HG02970 (cell line): ENCODE data around the gene OR2T27.
A peak's percentile ranks its signal among the peaks of the same experiment; 100 is the strongest.
"Not testable (repeated sequence)": the region's sequence is repeated elsewhere in the genome, so short reads cannot be mapped to it uniquely, and the experiment has no call there.

Source experiments
- ATAC-seq: cut with Tn5 transposase; IDR thresholded peaks from one replicate; pipeline ENCODE4 v1.9.1; 2021; ENCODE audit warnings: mild to moderate bottlenecking, moderate library complexity, moderate number of reproducible peaks; ENCODE audit not compliant: unreplicated experiment, low FRiP score

Gene OR2T27, protein sequence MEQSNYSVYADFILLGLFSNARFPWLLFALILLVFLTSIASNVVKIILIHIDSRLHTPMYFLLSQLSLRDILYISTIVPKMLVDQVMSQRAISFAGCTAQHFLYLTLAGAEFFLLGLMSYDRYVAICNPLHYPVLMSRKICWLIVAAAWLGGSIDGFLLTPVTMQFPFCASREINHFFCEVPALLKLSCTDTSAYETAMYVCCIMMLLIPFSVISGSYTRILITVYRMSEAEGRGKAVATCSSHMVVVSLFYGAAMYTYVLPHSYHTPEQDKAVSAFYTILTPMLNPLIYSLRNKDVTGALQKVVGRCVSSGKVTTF

GRCh38 chr1:248655354-248655753, at the start of gene OR2T27:
TSS of gene OR2T27 (minus strand) at chr1:248655528. CDS start at chr1:248650884, 4,644 bp downstream.
- ATAC-seq, result not testable (repeated sequence)

DNA sequence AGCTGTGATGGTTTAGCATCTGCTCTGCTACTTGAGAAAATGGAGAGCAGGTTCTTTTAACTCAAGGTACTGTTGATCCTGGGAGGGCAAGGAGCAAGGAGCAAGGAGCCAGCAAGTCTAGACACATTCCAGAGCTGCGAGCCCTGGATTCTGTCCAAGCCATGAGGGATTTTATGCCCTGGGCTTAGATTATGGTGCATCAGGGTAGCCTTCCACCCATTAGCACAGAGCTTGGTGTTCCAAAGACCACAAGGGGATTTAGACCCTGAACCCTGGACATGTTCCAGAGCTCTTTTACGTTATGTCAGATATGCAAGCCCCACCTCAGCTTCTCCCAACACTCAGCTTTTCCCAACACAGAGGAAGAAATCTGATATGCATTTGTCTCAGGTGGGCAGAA, 49.3 kb upstream of the OR2T27 start:
- no peak for ATAC-seq

DNA sequence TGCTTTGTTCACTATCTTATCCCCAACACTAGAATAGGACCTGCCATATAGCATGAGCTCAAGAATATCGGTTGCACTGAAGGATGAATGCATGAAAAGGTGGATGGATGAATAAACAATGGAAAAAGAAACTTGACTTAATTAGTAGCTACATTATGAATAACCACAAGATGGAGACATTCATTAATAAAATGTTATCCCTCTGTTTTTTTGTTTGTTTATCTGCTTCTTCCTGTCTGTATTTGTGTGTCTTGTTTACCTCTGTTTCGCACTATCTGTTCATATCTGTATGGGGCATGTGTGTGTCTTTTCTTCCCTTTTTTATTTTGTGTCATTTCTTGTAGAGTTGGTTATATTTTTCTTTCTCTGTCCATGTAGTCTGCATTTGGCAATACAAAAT, 48.3 kb upstream of the OR2T27 start:
- ATAC-seq, result no peak

GRCh38 chr1:248702714-248703113, 47.4 kb upstream of the OR2T27 start, which contains the start of gene OR14I1:
TSS of gene OR14I1 (minus strand) at chr1:248702766.
- no peak for ATAC-seq

DNA sequence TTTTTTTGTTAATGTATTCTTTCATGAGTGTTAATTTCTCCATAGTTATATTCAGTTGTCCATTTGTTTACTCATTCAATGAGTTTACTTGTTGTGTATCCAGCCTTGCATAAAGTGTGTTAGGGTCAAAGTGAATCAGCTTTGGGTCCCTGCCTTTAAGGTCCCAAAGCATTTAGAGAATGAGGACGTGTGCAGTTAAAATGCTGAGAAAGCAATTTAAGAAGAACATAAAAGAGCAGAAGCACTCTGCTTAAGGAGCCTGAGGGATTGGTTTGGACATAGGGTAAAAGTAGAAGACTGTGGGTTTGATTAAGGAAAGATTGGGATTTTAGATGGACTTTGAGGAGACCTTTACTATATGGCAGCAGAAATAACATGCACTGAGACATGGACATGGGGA, 43.8 kb upstream of the OR2T27 start:
- no peak for ATAC-seq

GRCh38 chr1:248697907-248698306, 42.6 kb upstream of the OR2T27 start:
- ATAC-seq, result no peak

- ATAC-seq, result no peak
Observed at GRCh38 chr1:248696774-248697173, 41.4 kb upstream of the OR2T27 start.

GRCh38 chr1:248696261-248696660, 40.9 kb upstream of the OR2T27 start:
- ATAC-seq, result no peak

GRCh38 chr1:248695451-248696132, 40.3 kb upstream of the OR2T27 start:
- no peak for ATAC-seq

GRCh38 chr1:248691567-248692155, 36.3 kb upstream of the OR2T27 start:
- no peak for ATAC-seq

GRCh38 chr1:248688527-248689298, 33.4 kb upstream of the OR2T27 start:
- ATAC-seq, result peak; percentile 82

GRCh38 chr1:248686815-248687214, 31.5 kb upstream of the OR2T27 start:
- no peak for ATAC-seq

- no peak for ATAC-seq
Observed at GRCh38 chr1:248681651-248682050, 26.3 kb upstream of the OR2T27 start.

- ATAC-seq, result no peak
Observed at GRCh38 chr1:248670003-248670402, 14.7 kb upstream of the OR2T27 start.

DNA sequence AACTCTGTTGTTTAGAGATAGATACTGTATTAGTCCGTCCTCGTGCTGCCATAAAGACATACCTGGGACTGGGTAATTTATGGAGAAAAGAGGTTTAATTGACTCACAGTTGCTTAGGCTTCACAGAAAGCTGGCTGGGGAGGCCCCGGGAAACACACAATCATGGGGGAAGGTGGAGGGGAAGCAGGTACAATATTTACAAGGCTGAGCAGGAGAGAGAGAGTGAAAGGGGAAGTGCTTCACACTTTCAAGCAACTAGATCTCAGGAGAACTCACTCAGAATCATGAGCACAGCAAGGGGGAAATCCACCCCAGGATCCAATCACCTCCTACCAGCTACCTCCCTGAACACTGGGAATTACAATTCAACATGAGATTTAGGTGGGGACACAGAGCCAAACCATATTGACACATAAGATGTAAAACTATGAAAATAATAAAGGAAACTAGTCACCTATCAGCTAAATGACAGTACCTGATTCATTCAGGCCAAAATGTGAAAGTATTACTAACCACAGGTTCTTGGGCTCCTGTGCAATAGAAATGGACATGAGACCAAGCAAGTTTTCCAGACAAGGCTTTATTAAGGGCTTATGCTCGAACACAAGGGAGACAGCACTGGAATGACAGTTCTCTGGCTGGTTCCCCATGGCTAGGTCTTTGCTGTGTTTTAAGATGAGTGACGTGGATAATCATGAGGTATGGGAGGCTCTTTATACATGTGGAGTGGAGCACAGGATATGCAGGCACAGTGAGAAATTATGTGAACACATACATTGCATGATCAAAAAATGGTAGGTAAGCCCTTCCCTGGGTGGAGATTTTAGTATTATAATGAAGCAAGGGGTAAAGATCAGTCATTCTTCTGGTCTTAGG, 8.4 kb upstream of the OR2T27 start:
- ATAC-seq, result peak; percentile 91

- not testable (repeated sequence) for ATAC-seq
Observed at GRCh38 chr1:248656797-248657196, 1.5 kb upstream of the OR2T27 start.

DNA sequence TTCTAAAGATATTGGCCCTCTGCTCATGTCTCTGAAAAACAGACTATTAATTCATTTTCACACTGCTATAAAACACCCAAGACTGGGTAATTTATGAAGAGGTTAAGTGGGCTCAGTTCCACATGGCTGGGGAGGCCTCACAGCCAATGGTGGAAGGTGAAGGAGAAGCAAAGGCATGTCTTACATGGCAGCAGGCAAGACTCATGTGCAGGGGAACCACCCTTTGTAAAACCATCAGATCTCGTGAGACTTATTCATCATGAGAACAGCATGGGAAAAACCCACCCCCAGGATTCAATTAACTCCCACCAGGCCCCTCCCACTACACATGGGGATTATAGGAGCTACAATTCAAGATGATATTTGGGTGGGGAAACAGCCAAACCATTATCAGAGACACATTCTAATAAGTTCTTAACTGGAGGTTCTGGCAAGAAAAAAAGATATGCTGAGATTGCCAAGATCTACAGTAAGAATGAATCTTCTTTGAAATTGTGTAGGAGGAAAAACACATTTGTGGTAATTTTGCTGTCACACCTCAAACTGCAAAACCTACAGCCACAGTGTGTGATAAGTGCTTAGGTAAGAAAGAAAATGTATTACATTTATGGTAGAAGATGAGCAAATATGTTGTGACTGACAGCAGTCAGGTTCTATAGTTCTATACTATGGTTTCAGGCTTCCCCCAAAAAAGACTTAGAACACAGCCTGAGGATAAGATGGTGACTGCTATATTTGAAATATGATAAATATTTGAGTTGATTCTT, 6.4 kb downstream of the OR2T27 start:
- ATAC-seq, result not testable (repeated sequence)

GRCh38 chr1:248645178-248645577, 10.2 kb downstream of the OR2T27 start, which contains the start of gene OR2T35:
TSS of gene OR2T35 (minus strand) at chr1:248645278. CDS start at chr1:248639258, 6,020 bp downstream.
- ATAC-seq, result not testable (repeated sequence)
